ENCODE data around the gene TMBIM1. TPM values are rescaled to one million over a fixed set of nuclear protein-coding genes. Genes with fewer than 3 reads are reported as not detected.

Gene TMBIM1
- total RNA-seq, 1 experiment from 2014 or later, result 187 TPM

- H2AFZ ChIP-seq, result no peak overlapping the region
- ChIA-PET POLR2A (ENCODE audit: unreplicated experiment) (no interaction called here), CTCF (interaction anchor here (0.6 kb wide), 1 partner anchor 9 kb away, joined by 4 read pairs; no protein-coding TSS in a partner anchor)
- no TSS peak for BruUV-seq (replicated peaks)
- intact Hi-C loops (cut with micrococcal nuclease; ENCODE audit: unreplicated experiment), result no loop called here
- H4K20me1 ChIP-seq (ENCODE audit: insufficient read depth), result peaks cover 27% of the 10 kb centered on the region
- peaks cover 7% of the 10 kb centered on the region; the same call in 1 of the 2 replicates for H3K36me3 ChIP-seq (ENCODE audit: low read depth)
- H3K4me3 ChIP-seq, result no peak overlapping the region
- no peak for TF ChIP-seq EZH2 (IDR thresholded peaks at IDR 0.05; ENCODE audit: low read depth)
- TF ChIP-seq, protein P1, sequence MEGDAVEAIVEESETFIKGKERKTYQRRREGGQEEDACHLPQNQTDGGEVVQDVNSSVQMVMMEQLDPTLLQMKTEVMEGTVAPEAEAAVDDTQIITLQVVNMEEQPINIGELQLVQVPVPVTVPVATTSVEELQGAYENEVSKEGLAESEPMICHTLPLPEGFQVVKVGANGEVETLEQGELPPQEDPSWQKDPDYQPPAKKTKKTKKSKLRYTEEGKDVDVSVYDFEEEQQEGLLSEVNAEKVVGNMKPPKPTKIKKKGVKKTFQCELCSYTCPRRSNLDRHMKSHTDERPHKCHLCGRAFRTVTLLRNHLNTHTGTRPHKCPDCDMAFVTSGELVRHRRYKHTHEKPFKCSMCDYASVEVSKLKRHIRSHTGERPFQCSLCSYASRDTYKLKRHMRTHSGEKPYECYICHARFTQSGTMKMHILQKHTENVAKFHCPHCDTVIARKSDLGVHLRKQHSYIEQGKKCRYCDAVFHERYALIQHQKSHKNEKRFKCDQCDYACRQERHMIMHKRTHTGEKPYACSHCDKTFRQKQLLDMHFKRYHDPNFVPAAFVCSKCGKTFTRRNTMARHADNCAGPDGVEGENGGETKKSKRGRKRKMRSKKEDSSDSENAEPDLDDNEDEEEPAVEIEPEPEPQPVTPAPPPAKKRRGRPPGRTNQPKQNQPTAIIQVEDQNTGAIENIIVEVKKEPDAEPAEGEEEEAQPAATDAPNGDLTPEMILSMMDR (conservative IDR thresholded peaks at IDR 0.05), result no peak
- peaks cover 32% of the 10 kb centered on the region for H3K79me2 ChIP-seq (ENCODE audit: low read depth)
- peaks cover 6% of the 10 kb centered on the region; the same call in 1 of the 2 replicates for H3F3A ChIP-seq (ENCODE audit: insufficient read depth, low read depth)
- no peaks in the 10 kb centered on the region for H3K27me3 ChIP-seq (ENCODE audit: insufficient read depth, low read depth)
- peaks cover 4% of the 10 kb centered on the region for H3K4me1 ChIP-seq (replicated peaks; ENCODE audit: insufficient read depth)
- H3K4me2 ChIP-seq, result no peak overlapping the region
- H3K27ac ChIP-seq, result no peak overlapping the region
- DNase-seq, result no peak
- no peaks in the 10 kb centered on the region for H3K9me3 ChIP-seq (ENCODE audit: insufficient read depth, low read depth)
- no peaks in the 10 kb centered on the region for H3K9me2 ChIP-seq (ENCODE audit: insufficient read depth)
Observed at GRCh38 chr2:218265626-218266025, 26.7 kb downstream of the TMBIM1 start.

DNA sequence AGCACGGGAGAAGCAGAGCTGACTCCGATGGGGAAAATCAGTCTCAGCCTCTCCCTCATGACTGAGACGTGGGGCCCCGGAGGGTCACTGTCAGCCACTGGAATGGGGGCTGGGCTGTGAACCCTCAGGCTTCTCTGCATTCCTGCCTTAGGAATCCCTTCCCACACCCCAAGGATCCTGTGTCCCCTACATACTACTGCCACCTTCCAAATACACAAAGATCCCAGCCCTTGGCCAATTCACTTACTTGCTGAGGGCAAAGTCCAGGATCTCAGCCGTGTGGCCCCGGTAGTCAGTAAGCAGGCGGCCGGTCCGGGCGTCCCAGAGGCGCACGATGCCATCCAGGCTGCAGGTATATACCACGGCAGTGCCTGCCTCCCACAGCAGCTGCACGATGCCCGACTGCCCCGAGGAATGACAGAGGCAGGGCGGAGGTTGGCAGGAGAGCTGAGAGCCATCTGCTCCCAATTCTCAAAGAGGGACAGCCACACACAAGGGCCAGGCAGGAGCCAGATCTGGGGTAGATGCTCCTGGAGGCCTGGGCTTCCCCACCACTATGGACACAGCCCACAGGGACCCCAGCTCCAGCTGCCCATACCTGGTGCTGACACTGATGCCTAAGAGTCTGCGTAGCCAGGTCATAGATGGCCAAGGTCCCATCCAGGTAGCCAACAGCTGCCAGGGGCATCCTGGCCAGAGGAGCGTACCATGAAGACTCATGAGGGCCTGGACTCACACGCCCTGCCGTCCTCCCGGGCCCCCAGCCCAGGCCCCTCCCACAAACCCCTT, 27.3 kb downstream of the TMBIM1 start:
- H3F3A ChIP-seq (ENCODE audit: insufficient read depth, low read depth), result peaks cover 6% of the 10 kb centered on the region; the same call in 1 of the 2 replicates
- peaks cover 27% of the 10 kb centered on the region for H4K20me1 ChIP-seq (ENCODE audit: insufficient read depth)
- no peak overlapping the region for H3K4me3 ChIP-seq
- H3K79me2 ChIP-seq (ENCODE audit: low read depth), result peaks cover 30% of the 10 kb centered on the region
- peaks cover 4% of the 10 kb centered on the region for H3K4me1 ChIP-seq (replicated peaks; ENCODE audit: insufficient read depth)
- H3K9me2 ChIP-seq (ENCODE audit: insufficient read depth), result no peaks in the 10 kb centered on the region
- no peak overlapping the region for H3K4me2 ChIP-seq
- H3K9me3 ChIP-seq (ENCODE audit: insufficient read depth, low read depth), result no peaks in the 10 kb centered on the region
- ChIA-PET POLR2A (ENCODE audit: unreplicated experiment) (no interaction called here), CTCF (interaction anchor here (0.6 kb wide), 1 partner anchor 9 kb away, joined by 4 read pairs; no protein-coding TSS in a partner anchor)
- H3K27ac ChIP-seq, result no peak overlapping the region
- H3K27me3 ChIP-seq (ENCODE audit: insufficient read depth, low read depth), result no peaks in the 10 kb centered on the region
- intact Hi-C loops (cut with micrococcal nuclease; ENCODE audit: unreplicated experiment), result no loop called here
- peaks cover 7% of the 10 kb centered on the region; the same call in 1 of the 2 replicates for H3K36me3 ChIP-seq (ENCODE audit: low read depth)
- TF ChIP-seq, protein P1 (conservative IDR thresholded peaks at IDR 0.05), result no peak
- no peak for TF ChIP-seq EZH2 (IDR thresholded peaks at IDR 0.05; ENCODE audit: low read depth)
- no TSS peak for BruUV-seq (replicated peaks)
- no peak overlapping the region for H2AFZ ChIP-seq
- no peak for DNase-seq

GRCh38 chr2:218263817-218264641, 28.3 kb downstream of the TMBIM1 start:
- ChIA-PET CTCF (no interaction called here), POLR2A (ENCODE audit: unreplicated experiment) (no interaction called here)
- H3K27ac ChIP-seq, result no peak overlapping the region
- H3K4me2 ChIP-seq, result no peak overlapping the region
- peaks cover 7% of the 10 kb centered on the region; the same call in 1 of the 2 replicates for H3K36me3 ChIP-seq (ENCODE audit: low read depth)
- no peaks in the 10 kb centered on the region for H3K9me3 ChIP-seq (ENCODE audit: insufficient read depth, low read depth)
- DNase-seq, result no peak
- H3K4me1 ChIP-seq (replicated peaks; ENCODE audit: insufficient read depth), result peaks cover 4% of the 10 kb centered on the region
- TF ChIP-seq EZH2 (IDR thresholded peaks at IDR 0.05; ENCODE audit: low read depth), result no peak
- TF ChIP-seq, protein P1 (conservative IDR thresholded peaks at IDR 0.05), result no peak
- peaks cover 6% of the 10 kb centered on the region; the same call in 1 of the 2 replicates for H3F3A ChIP-seq (ENCODE audit: insufficient read depth, low read depth)
- H3K27me3 ChIP-seq (ENCODE audit: insufficient read depth, low read depth), result no peaks in the 10 kb centered on the region
- peaks cover 23% of the 10 kb centered on the region for H4K20me1 ChIP-seq (ENCODE audit: insufficient read depth)
- intact Hi-C loops (cut with micrococcal nuclease; ENCODE audit: unreplicated experiment), result no loop called here
- H2AFZ ChIP-seq, result no peak overlapping the region
- H3K4me3 ChIP-seq, result no peak overlapping the region
- no TSS peak for BruUV-seq (replicated peaks)
- H3K79me2 ChIP-seq (ENCODE audit: low read depth), result peaks cover 22% of the 10 kb centered on the region
- H3K9me2 ChIP-seq (ENCODE audit: insufficient read depth), result no peaks in the 10 kb centered on the region
